HL-60 (cell line): ENCODE measurements around the gene SEC14L1.
"Not testable (repeated sequence)": the region's sequence is repeated elsewhere in the genome, so short reads cannot be mapped to it uniquely, and the experiment has no call there.

Source experiments
- DNase-seq, 2 experiments: peaks; one replicate each; pipeline ENCODE4 v3.0.0-alpha.2; 2010 to 2020; ENCODE audit warnings: low read depth in 1 of 2, low spot score in 1 of 2
- H3K27ac ChIP-seq: fragments of 250-450 bp; sonication (Bioruptor Pico); replicated peaks from 2 replicates; pipeline ENCODE4 v1.5.1; 2020; ENCODE audit warnings: mild to moderate bottlenecking, moderate library complexity
- H3K27me3 ChIP-seq: fragments of 250-450 bp; sonication (Bioruptor Pico); 2 replicates; pipeline ENCODE4 v1.5.1; 2021; ENCODE audit warnings: mild to moderate bottlenecking, moderate library complexity; ENCODE audit not compliant: insufficient read depth, poor library complexity, severe bottlenecking
- H3K4me3 ChIP-seq: replicated peaks from 2 replicates; pipeline ENCODE4 v1.5.1; 2011; ENCODE audit warnings: mild to moderate bottlenecking, control low read depth, low read length; ENCODE audit not compliant: insufficient read depth
- GABPA ChIP-seq: IDR thresholded peaks from 2 replicates; pipeline ENCODE4 v1.6.1; 2012; ENCODE audit warnings: low read depth
- POLR2AphosphoS5 ChIP-seq: IDR thresholded peaks from 2 replicates; pipeline ENCODE4 v1.6.1; 2012; ENCODE audit warnings: low read depth
- SPI1 ChIP-seq: IDR thresholded peaks from 2 replicates; pipeline ENCODE4 v1.6.1; 2012; ENCODE audit warnings: low read depth, mild to moderate bottlenecking, borderline replicate concordance
- TF ChIP-seq, protein P1 (sequence below): IDR thresholded peaks from 2 replicates; pipeline ENCODE4 v1.6.1; 2012; ENCODE audit warnings: low read depth; ENCODE audit not compliant: insufficient replicate concordance
- TF ChIP-seq, protein P2 (sequence below): IDR thresholded peaks from one replicate; pipeline ENCODE4 v1.5.1; 2011; ENCODE audit warnings: low read length, control low read depth, inconsistent platforms; ENCODE audit not compliant: insufficient read depth

SEC14L1 gene

DNA sequence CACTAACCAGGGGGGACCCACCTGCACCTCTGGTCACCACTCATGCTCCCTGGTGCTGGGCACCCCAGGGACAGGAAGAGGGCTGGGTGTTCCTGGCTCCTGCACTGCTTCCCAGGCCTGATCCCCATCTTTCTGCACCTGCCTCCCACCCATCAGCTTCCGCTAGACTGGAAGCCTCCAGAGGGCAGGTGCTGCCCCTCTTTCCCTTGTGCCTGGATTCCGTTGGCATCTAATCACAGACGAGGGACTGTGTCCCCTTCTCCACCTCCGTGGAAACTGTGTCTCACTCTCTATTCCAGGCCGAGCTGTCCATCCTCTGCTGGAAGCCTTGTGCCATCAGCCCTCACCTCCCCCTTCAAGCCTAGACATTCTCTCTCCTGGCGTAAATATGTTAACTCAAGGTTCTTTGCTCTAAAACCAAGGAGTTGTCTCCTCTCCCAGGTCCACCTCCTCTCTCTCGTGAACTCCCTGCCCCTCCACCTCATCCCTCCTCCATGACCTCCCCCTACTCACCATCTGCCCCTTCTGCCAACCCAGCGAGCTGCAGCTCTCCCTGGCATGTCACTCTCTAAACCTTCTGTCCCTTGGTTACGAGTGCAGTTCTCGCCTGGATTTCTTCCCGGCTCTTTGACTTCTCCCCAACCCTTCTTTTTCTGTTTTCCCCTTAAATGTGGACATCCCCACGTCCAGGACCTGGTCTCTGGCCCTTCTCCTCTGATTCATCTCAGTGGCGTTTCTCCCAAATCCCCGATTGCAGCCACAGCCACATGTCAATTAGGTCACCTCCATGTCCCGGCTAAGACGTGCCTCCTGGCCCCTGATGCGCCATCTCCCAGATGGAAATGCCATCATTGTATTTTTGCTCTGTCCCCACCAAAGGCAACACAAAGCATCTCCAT, 107.7 kb downstream of the SEC14L1 start:
- TF ChIP-seq, protein P1, sequence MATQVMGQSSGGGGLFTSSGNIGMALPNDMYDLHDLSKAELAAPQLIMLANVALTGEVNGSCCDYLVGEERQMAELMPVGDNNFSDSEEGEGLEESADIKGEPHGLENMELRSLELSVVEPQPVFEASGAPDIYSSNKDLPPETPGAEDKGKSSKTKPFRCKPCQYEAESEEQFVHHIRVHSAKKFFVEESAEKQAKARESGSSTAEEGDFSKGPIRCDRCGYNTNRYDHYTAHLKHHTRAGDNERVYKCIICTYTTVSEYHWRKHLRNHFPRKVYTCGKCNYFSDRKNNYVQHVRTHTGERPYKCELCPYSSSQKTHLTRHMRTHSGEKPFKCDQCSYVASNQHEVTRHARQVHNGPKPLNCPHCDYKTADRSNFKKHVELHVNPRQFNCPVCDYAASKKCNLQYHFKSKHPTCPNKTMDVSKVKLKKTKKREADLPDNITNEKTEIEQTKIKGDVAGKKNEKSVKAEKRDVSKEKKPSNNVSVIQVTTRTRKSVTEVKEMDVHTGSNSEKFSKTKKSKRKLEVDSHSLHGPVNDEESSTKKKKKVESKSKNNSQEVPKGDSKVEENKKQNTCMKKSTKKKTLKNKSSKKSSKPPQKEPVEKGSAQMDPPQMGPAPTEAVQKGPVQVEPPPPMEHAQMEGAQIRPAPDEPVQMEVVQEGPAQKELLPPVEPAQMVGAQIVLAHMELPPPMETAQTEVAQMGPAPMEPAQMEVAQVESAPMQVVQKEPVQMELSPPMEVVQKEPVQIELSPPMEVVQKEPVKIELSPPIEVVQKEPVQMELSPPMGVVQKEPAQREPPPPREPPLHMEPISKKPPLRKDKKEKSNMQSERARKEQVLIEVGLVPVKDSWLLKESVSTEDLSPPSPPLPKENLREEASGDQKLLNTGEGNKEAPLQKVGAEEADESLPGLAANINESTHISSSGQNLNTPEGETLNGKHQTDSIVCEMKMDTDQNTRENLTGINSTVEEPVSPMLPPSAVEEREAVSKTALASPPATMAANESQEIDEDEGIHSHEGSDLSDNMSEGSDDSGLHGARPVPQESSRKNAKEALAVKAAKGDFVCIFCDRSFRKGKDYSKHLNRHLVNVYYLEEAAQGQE: no peak
- TF ChIP-seq SPI1: no peak
- no peak for TF ChIP-seq GABPA
- TF ChIP-seq POLR2AphosphoS5: no peak
- peaks cover 1% of the 10 kb centered on the region for H3K27me3 ChIP-seq
- H3K4me3 ChIP-seq: no peak overlapping the region
- H3K27ac ChIP-seq: no peak overlapping the region
- DNase-seq: no peak

DNA sequence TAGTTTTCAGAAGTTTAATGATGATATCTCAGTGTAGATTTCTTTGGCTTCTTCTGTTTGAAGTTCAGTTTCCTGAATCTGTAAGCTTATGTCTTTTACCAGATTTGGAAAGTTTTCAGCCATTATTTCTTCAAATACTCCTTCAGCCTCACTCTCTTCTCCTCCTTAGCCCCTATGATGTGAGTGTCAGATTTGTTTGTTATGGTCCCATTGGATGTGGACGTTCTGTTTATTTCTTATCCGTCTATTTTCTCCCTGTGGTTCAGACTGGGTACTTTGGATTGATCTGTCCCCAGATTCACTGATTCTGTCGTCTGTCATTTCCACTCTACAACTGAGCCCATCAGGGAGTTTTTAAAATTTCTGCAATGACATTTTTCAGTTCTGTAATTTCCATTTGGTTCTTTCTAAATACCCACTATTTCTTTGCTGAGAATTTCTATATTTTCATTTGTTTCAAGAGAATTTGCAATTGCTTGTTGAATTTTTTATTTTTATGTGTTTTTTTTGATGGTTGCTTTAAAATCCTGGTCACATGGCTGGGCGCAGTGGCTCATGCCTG, 110.9 kb downstream of the SEC14L1 start:
- Histone ChIP-seq H3K4me3 (no peak overlapping the region), H3K27me3 (peaks cover 5% of the 10 kb centered on the region), H3K27ac (no peak overlapping the region)
- no peak for DNase-seq
- TF ChIP-seq SPI1 (no peak), GABPA (no peak), POLR2AphosphoS5 (no peak)
- TF ChIP-seq, protein P2, sequence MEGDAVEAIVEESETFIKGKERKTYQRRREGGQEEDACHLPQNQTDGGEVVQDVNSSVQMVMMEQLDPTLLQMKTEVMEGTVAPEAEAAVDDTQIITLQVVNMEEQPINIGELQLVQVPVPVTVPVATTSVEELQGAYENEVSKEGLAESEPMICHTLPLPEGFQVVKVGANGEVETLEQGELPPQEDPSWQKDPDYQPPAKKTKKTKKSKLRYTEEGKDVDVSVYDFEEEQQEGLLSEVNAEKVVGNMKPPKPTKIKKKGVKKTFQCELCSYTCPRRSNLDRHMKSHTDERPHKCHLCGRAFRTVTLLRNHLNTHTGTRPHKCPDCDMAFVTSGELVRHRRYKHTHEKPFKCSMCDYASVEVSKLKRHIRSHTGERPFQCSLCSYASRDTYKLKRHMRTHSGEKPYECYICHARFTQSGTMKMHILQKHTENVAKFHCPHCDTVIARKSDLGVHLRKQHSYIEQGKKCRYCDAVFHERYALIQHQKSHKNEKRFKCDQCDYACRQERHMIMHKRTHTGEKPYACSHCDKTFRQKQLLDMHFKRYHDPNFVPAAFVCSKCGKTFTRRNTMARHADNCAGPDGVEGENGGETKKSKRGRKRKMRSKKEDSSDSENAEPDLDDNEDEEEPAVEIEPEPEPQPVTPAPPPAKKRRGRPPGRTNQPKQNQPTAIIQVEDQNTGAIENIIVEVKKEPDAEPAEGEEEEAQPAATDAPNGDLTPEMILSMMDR: no peak
- TF ChIP-seq, protein P1: no peak

DNA sequence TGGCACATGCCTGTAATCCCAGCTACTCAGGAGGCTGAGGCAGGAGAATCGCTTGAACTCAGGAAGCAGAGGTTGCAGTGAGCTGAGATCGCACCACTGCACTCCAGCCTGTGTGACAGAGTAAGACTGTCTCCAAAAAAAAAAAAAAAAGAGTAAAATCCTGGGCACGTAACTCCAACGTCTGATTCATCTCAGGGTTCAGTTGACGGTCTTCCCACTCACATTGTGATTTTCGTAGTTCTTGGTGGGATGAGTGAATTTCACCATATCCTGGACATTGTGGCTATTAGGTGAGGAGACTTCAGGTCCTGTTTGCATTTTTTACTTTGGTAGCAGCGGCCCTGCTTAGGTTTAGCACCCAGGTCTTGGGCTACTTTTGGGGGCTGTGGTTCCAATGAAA, 111.5 kb downstream of the SEC14L1 start:
- not testable (repeated sequence) for H3K27me3 ChIP-seq, H3K27ac ChIP-seq, DNase-seq, H3K4me3 ChIP-seq

GRCh38 chr17:77253611-77254051, 112.9 kb downstream of the SEC14L1 start:
- no peak for TF ChIP-seq GABPA
- H3K4me3 ChIP-seq: no peak overlapping the region
- peaks cover 5% of the 10 kb centered on the region for H3K27me3 ChIP-seq
- no peak overlapping the region for H3K27ac ChIP-seq
- no peak for DNase-seq

- Histone ChIP-seq H3K4me3 (no peak overlapping the region), H3K27ac (no peak overlapping the region), H3K27me3 (peaks cover 5% of the 10 kb centered on the region)
- TF ChIP-seq POLR2AphosphoS5 (no peak), GABPA (no peak), SPI1 (no peak)
- TF ChIP-seq, protein P2: no peak
- TF ChIP-seq, protein P1: no peak
- DNase-seq: no peak
Measured at GRCh38 chr17:77254951-77255825, 114.4 kb downstream of the SEC14L1 start.

DNA sequence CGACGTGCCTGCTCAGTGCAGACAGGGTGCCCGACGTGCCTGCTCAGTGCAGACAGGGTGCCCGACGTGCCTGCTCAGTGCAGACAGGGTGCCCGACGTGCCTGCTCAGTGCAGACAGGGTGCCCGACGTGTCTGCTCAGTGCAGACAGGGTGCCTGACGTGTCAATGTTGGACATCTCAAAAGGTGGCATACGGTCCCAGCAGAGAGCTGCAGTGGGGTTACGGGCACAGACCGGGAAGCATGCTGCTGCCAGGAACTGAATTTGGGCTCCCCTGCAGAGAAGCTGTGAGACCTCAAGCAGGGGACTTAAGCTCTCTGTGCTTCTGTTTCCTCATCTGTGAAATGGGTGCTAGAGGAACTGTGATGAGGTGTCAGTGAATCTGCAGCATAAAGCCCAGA, 115.2 kb downstream of the SEC14L1 start:
- not testable (repeated sequence) for H3K27me3 ChIP-seq, H3K27ac ChIP-seq, DNase-seq, H3K4me3 ChIP-seq
